ENCODE measurements around the gene SYNDIG1. TPM values are rescaled to one million over a fixed set of nuclear protein-coding genes. Genes with fewer than 3 reads are reported as not detected.

The SYNDIG1 gene
- polyA plus RNA-seq, 2 of the 4 experiments (the other 2 are of a cell fraction), result 0.96 to 2.6 TPM

DNA sequence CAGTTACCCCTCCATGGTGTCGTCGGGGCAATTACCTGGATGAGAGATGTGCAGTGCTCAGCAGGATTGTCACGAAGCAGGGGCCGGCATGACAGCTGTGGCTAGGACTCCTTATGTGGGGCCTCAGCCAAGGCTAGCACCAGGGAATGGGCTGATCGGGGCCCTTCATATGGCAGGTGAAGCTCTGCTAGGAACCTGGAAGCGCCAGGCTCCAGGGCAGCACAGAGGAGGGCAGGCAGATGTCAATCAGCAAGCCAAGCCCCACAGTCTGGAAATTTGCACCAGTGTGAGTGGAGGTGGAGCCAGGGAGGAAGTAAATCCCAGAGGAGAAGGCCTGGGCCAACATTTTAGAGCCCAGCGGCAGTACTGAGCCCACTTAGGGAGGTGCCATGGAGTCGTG is 21.2 kb downstream of the SYNDIG1 start:
- Histone ChIP-seq H3K4me1 (0 out of 3 replicates have a peak, but pooled peaks cover 6% of the 10 kb centered on the region), H3K4me3 (no peak overlapping the region), H3K27ac (no peak overlapping the region), H3K4me2 (no peak overlapping the region), H3K9me3 (no peaks in the 10 kb centered on the region)
- 74% methylated on average over 8 of the region's 8 CpGs for WGBS (ENCODE audit: missing lambda C conversion rate)
- no peak for FAIRE-seq
- no peak for ATAC-seq
- CTCF ChIA-PET, result interaction anchor here (0.9 kb wide), 1 partner anchor 11 kb away, joined by 3 read pairs; no protein-coding TSS in a partner anchor
- TF ChIP-seq NPAS2 (CRISPR knock-in tag; IDR thresholded peaks at IDR 0.05; ENCODE audit: borderline replicate concordance) (no peak), TP53 (CRISPR knock-in tag; IDR thresholded peaks at IDR 0.05) (no peak), HOXB5 (CRISPR knock-in tag; IDR thresholded peaks at IDR 0.05) (no peak)
- POLR2A ChIA-PET, result no interaction called here
- DNase-seq (ENCODE audit: low read depth in 1 of 2, low spot score in 1 of 2), result no peak

DNA sequence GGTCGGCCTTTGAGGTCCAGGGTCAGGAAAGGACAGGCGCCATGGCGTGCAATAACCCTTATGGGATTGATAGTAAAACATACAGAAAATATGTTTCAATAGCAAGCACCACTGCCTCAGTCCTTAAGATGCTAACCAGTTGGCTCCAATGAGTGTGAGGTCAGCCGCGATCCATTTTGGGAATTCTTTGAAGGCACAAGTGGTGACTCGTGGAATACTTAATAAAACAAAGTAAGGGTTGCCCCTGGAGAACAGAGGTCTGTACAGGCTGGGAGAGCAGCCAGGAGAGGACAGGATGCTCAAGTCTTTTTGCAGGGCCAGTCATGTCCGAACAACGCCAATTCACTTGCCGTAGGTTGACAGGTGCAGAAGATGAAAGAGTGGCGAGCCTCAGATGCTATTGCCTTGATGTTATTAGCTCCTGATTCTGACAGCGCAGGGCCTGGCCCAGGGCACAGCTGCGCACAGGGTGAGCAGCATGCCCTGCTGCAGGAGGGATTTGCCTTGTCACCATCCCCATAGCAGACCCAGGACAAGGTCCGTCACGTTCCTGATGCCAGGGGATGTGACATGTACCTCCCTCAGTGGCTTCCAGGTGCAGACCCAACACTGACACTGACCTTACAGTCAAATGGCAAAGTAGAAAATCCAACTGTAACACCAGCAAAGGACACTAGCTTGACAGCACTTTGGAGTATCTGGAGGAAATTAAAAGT is 21.8 kb downstream of the SYNDIG1 start:
- TF ChIP-seq NR3C1 (IDR thresholded peaks at IDR 0.05) (no peak), HDAC2 (IDR thresholded peaks at IDR 0.05) (no peak), FOSL2 (IDR thresholded peaks at IDR 0.05) (no peak), FOSL2 (CRISPR knock-in tag; IDR thresholded peaks at IDR 0.05) (no peak), RNF2 (IDR thresholded peaks at IDR 0.05; ENCODE audit: borderline replicate concordance, low read depth) (no peak), HOXB5 (CRISPR knock-in tag; IDR thresholded peaks at IDR 0.05) (no peak), NFE2L2 (conservative IDR thresholded peaks at IDR 0.05; ENCODE audit: low read length) (no peak), PHF8 (IDR thresholded peaks at IDR 0.05; ENCODE audit: borderline replicate concordance, low read depth) (no peak), RAD21 (conservative IDR thresholded peaks at IDR 0.05 in 1 of 2, IDR thresholded peaks at IDR 0.05 in 1 of 2) (no peak), ESRRA (IDR thresholded peaks at IDR 0.05; ENCODE audit: borderline replicate concordance, low read length) (no peak), TP53 (CRISPR knock-in tag; IDR thresholded peaks at IDR 0.05) (no peak), CHD2 (IDR thresholded peaks at IDR 0.05; ENCODE audit: low read length, partially characterized antibody) (no peak), HOXB13 (CRISPR knock-in tag; IDR thresholded peaks at IDR 0.05; ENCODE audit: low read depth) (no peak), RFX5 (IDR thresholded peaks at IDR 0.05) (no peak), TFCP2L1 (CRISPR knock-in tag; IDR thresholded peaks at IDR 0.05) (no peak), JUNB (IDR thresholded peaks at IDR 0.05) (no peak)
- TF ChIP-seq, protein P1, sequence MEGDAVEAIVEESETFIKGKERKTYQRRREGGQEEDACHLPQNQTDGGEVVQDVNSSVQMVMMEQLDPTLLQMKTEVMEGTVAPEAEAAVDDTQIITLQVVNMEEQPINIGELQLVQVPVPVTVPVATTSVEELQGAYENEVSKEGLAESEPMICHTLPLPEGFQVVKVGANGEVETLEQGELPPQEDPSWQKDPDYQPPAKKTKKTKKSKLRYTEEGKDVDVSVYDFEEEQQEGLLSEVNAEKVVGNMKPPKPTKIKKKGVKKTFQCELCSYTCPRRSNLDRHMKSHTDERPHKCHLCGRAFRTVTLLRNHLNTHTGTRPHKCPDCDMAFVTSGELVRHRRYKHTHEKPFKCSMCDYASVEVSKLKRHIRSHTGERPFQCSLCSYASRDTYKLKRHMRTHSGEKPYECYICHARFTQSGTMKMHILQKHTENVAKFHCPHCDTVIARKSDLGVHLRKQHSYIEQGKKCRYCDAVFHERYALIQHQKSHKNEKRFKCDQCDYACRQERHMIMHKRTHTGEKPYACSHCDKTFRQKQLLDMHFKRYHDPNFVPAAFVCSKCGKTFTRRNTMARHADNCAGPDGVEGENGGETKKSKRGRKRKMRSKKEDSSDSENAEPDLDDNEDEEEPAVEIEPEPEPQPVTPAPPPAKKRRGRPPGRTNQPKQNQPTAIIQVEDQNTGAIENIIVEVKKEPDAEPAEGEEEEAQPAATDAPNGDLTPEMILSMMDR (IDR thresholded peaks at IDR 0.05), result no peak
- TF ChIP-seq, protein P2, sequence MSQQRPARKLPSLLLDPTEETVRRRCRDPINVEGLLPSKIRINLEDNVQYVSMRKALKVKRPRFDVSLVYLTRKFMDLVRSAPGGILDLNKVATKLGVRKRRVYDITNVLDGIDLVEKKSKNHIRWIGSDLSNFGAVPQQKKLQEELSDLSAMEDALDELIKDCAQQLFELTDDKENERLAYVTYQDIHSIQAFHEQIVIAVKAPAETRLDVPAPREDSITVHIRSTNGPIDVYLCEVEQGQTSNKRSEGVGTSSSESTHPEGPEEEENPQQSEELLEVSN (IDR thresholded peaks at IDR 0.05; ENCODE audit: borderline replicate concordance, low read depth), result no peak
- TF ChIP-seq, protein P3, sequence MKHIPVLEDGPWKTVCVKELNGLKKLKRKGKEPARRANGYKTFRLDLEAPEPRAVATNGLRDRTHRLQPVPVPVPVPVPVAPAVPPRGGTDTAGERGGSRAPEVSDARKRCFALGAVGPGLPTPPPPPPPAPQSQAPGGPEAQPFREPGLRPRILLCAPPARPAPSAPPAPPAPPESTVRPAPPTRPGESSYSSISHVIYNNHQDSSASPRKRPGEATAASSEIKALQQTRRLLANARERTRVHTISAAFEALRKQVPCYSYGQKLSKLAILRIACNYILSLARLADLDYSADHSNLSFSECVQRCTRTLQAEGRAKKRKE (CRISPR knock-in tag; IDR thresholded peaks at IDR 0.05; ENCODE audit: low read depth), result no peak
- TF ChIP-seq, protein P4, sequence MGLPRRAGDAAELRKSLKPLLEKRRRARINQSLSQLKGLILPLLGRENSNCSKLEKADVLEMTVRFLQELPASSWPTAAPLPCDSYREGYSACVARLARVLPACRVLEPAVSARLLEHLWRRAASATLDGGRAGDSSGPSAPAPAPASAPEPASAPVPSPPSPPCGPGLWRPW (IDR thresholded peaks at IDR 0.05), result no peak
- TF ChIP-seq, protein P5, sequence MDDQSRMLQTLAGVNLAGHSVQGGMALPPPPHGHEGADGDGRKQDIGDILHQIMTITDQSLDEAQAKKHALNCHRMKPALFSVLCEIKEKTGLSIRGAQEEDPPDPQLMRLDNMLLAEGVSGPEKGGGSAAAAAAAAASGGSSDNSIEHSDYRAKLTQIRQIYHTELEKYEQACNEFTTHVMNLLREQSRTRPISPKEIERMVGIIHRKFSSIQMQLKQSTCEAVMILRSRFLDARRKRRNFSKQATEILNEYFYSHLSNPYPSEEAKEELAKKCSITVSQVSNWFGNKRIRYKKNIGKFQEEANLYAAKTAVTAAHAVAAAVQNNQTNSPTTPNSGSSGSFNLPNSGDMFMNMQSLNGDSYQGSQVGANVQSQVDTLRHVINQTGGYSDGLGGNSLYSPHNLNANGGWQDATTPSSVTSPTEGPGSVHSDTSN (IDR thresholded peaks at IDR 0.05), result no peak
- no peak overlapping the region for H3K4me3 ChIP-seq
- DNase-seq (ENCODE audit: low read depth in 1 of 2, low spot score in 1 of 2), result no peak
- CTCF ChIA-PET, result interaction anchor here (1.2 kb wide), 1 partner anchor 10 kb away, joined by 3 read pairs; no protein-coding TSS in a partner anchor
- 71% methylated on average over 14 of the region's 14 CpGs for WGBS (ENCODE audit: missing lambda C conversion rate)
- 0 out of 3 replicates have a peak, but pooled peaks cover 6% of the 10 kb centered on the region for H3K4me1 ChIP-seq
- H3K27ac ChIP-seq, result no peak overlapping the region
- POLR2A ChIA-PET, result no interaction called here
- no peak overlapping the region for H3K4me2 ChIP-seq
- FAIRE-seq, result no peak
- no peaks in the 10 kb centered on the region for H3K9me3 ChIP-seq
- no peak for ATAC-seq
